GM12878 (cell line): ENCODE results near the gene KRT80.

Source experiments
- CEBPB ChIP-seq, 2 experiments: fragments of 150-350 bp in 1 of 2; IDR thresholded peaks; 2 replicates each; pipeline ENCODE4 v1.6.1; 2012 to 2014; ENCODE audit warnings: low read depth in 2 of 2, low read length in 2 of 2, borderline replicate concordance in 1 of 2, inconsistent platforms in 1 of 2
- CTCF ChIP-seq, 3 experiments: IDR thresholded peaks in 2 of 3; conservative IDR thresholded peaks in 1 of 3; 2 replicates each; pipeline ENCODE4 v1.5.1; 2011; ENCODE audit warnings: low read depth in 3 of 3, low read length in 3 of 3, mild to moderate bottlenecking in 3 of 3, control low read depth in 2 of 3, moderate library complexity in 2 of 3, inconsistent platforms in 1 of 3, mixed read lengths in 1 of 3; ENCODE audit not compliant: control insufficient read depth in 2 of 3, insufficient read depth in 1 of 3; ENCODE audit errors: extremely low read depth in 1 of 3
- ESRRA ChIP-seq: IDR thresholded peaks from 2 replicates; pipeline ENCODE4 v1.6.1; 2012; ENCODE audit warnings: mild to moderate bottlenecking, low read length, improper control_type of control experiment
- HDGF ChIP-seq: fragments of 450-650 bp; IDR thresholded peaks from 2 replicates; pipeline ENCODE4 v1.6.1; 2016; ENCODE audit warnings: antibody characterized with exemption
- POLR2A ChIP-seq: IDR thresholded peaks from 2 replicates; pipeline ENCODE4 v1.6.1; 2011; ENCODE audit warnings: low read depth, mild to moderate bottlenecking, low read length
- POLR2AphosphoS5 ChIP-seq: IDR thresholded peaks from 2 replicates; pipeline ENCODE4 v1.6.1; 2011; ENCODE audit warnings: mild to moderate bottlenecking, low read length, inconsistent platforms
- RBBP5 ChIP-seq: fragments of 200-600 bp; sonication (generic); conservative IDR thresholded peaks from 2 replicates; pipeline ENCODE4 v1.6.1; 2016
- USF2 ChIP-seq: IDR thresholded peaks from 2 replicates; pipeline ENCODE4 v1.6.1; 2011; ENCODE audit warnings: low read depth, low read length, improper control_type of control experiment, borderline replicate concordance
- ZBTB40 ChIP-seq: fragments of 450-650 bp; IDR thresholded peaks from 2 replicates; pipeline ENCODE4 v1.6.1; 2016; ENCODE audit warnings: mild to moderate bottlenecking, moderate library complexity, borderline replicate concordance

GRCh38 chr12:52151153-52151836, 40.5 kb downstream of the KRT80 start:
- no peak for TF ChIP-seq POLR2AphosphoS5
- TF ChIP-seq POLR2A = no peak
- no peak for TF ChIP-seq CTCF (IDR thresholded peaks at IDR 0.05 in 2 of 3, conservative IDR thresholded peaks at IDR 0.05 in 1 of 3; ENCODE audit: control insufficient read depth in 2 of 3, extremely low read depth in 1 of 3, insufficient read depth in 1 of 3, low read depth in 3 of 3, low read length in 3 of 3)
- no peak for TF ChIP-seq CEBPB (IDR thresholded peaks at IDR 0.05; ENCODE audit: borderline replicate concordance in 1 of 2, low read depth in 2 of 2, low read length in 2 of 2)
- TF ChIP-seq ZBTB40 = no peak
- TF ChIP-seq USF2 = no peak
- TF ChIP-seq ESRRA = no peak
- no peak for TF ChIP-seq HDGF
- TF ChIP-seq RBBP5 = no peak
